Measurements from ENCODE around the gene SYNGR3. TPM values are rescaled to one million over a fixed set of nuclear protein-coding genes. Genes with fewer than 3 reads are reported as not detected.
A peak's percentile ranks its signal among the peaks of the same experiment; 100 is the strongest.

Gene SYNGR3
- total and polyA plus RNA-seq, 2 of the 13 experiments (the other 11 are each of a cell fraction or from before 2014, with no cell fraction given): 0.97 to 5.7 TPM

- peak; percentile 70; the same call in 1 of the 2 replicates for TF ChIP-seq ZBTB43 (CRISPR knock-in tag; conservative IDR thresholded peaks at IDR 0.05)
- TF ChIP-seq BHLHE40 (IDR thresholded peaks at IDR 0.05; ENCODE audit: low read length): peak; percentile 54; the same call in 1 of the 2 replicates
- peak; percentile 100 for TF ChIP-seq POLR2AphosphoS5 (IDR thresholded peaks at IDR 0.05; ENCODE audit: low read depth, low read length)
- peak; percentile 11; the same call in 1 of the 2 replicates for TF ChIP-seq ARID5B (CRISPR knock-in tag; IDR thresholded peaks at IDR 0.05)
- TF ChIP-seq ZNF335 (CRISPR knock-in tag; IDR thresholded peaks at IDR 0.05): peak; percentile 82; the same call in 1 of the 2 replicates
- no peak for TF ChIP-seq ZNF589 (CRISPR knock-in tag; conservative IDR thresholded peaks at IDR 0.05)
- TF ChIP-seq, protein P1, sequence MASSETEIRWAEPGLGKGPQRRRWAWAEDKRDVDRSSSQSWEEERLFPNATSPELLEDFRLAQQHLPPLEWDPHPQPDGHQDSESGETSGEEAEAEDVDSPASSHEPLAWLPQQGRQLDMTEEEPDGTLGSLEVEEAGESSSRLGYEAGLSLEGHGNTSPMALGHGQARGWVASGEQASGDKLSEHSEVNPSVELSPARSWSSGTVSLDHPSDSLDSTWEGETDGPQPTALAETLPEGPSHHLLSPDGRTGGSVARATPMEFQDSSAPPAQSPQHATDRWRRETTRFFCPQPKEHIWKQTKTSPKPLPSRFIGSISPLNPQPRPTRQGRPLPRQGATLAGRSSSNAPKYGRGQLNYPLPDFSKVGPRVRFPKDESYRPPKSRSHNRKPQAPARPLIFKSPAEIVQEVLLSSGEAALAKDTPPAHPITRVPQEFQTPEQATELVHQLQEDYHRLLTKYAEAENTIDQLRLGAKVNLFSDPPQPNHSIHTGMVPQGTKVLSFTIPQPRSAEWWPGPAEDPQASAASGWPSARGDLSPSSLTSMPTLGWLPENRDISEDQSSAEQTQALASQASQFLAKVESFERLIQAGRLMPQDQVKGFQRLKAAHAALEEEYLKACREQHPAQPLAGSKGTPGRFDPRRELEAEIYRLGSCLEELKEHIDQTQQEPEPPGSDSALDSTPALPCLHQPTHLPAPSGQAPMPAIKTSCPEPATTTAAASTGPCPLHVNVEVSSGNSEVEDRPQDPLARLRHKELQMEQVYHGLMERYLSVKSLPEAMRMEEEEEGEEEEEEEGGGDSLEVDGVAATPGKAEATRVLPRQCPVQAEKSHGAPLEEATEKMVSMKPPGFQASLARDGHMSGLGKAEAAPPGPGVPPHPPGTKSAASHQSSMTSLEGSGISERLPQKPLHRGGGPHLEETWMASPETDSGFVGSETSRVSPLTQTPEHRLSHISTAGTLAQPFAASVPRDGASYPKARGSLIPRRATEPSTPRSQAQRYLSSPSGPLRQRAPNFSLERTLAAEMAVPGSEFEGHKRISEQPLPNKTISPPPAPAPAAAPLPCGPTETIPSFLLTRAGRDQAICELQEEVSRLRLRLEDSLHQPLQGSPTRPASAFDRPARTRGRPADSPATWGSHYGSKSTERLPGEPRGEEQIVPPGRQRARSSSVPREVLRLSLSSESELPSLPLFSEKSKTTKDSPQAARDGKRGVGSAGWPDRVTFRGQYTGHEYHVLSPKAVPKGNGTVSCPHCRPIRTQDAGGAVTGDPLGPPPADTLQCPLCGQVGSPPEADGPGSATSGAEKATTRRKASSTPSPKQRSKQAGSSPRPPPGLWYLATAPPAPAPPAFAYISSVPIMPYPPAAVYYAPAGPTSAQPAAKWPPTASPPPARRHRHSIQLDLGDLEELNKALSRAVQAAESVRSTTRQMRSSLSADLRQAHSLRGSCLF (CRISPR knock-in tag; IDR thresholded peaks at IDR 0.05; ENCODE audit: borderline replicate concordance): no peak
- peak; percentile 86 for TF ChIP-seq ELF1 (CRISPR knock-in tag; IDR thresholded peaks at IDR 0.05)
- no peak for TF ChIP-seq CC2D1A (CRISPR knock-in tag; IDR thresholded peaks at IDR 0.05)
- no peak for TF ChIP-seq GLI4 (CRISPR knock-in tag; IDR thresholded peaks at IDR 0.05; ENCODE audit: borderline replicate concordance)
- TF ChIP-seq, protein P2, sequence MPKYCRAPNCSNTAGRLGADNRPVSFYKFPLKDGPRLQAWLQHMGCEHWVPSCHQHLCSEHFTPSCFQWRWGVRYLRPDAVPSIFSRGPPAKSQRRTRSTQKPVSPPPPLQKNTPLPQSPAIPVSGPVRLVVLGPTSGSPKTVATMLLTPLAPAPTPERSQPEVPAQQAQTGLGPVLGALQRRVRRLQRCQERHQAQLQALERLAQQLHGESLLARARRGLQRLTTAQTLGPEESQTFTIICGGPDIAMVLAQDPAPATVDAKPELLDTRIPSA (CRISPR knock-in tag; IDR thresholded peaks at IDR 0.05; ENCODE audit: borderline replicate concordance): peak; percentile 79; the same call in 1 of the 2 replicates
Observed at GRCh38 chr16:1964506-1965395, 25.0 kb upstream of the SYNGR3 start, which contains the start of gene RPS2 (continued).

All from HepG2 (cell line).